OCI-LY7 (cell line): Measurements from ENCODE around the gene PDK2. TPM values are rescaled to one million over a fixed set of nuclear protein-coding genes. Genes with fewer than 3 reads are reported as not detected.

Experiments used
- BruUV-seq: library from RNA; stranded (reverse); fragments of 400-500 nt; replicated peaks from 2 replicates; lab custom pipeline; 2021; lab: Mats Ljungman, UMichigan
- CTCF ChIA-PET: fragments of 300-600 bp; sonication (Branson Sonifier 250); formaldehyde crosslinking; loops from one replicate; lab custom pipeline; 2022; ENCODE audit warnings: antibody characterized with exemption; ENCODE audit not compliant: unreplicated experiment; lab: Charles Lee
- POLR2A ChIA-PET: fragments of 300-600 bp; sonication (Branson Sonifier 250); formaldehyde crosslinking; loops from one replicate; lab custom pipeline; 2022; ENCODE audit warnings: antibody characterized with exemption; lab: Charles Lee
- DNase-seq: peaks from one replicate; pipeline ENCODE4 v3.0.0-alpha.2; 2015; ENCODE audit warnings: low spot score
- H2AFZ ChIP-seq: fragments of 200-600 bp; sonication (generic), shearing (Covaris generic); 2 replicates; pipeline ENCODE4 v1.6.1; 2014; ENCODE audit warnings: mild to moderate bottlenecking, antibody characterized with exemption, low read length, moderate library complexity
- H3K27ac ChIP-seq: fragments of 200-600 bp; sonication (generic); 2 replicates; pipeline ENCODE4 v1.5.1; 2014; ENCODE audit warnings: mixed run types, low read depth, mild to moderate bottlenecking, moderate library complexity, low read length, inconsistent platforms; ENCODE audit not compliant: poor library complexity, severe bottlenecking
- H3K36me3 ChIP-seq: fragments of 200-600 bp; sonication (generic); 2 replicates; pipeline ENCODE4 v1.6.1; 2014; ENCODE audit warnings: mild to moderate bottlenecking, antibody characterized with exemption, low read length, moderate library complexity, mixed read lengths; ENCODE audit not compliant: insufficient read depth
- H3K4me1 ChIP-seq: fragments of 200-600 bp; sonication (generic); 2 replicates; pipeline ENCODE4 v1.5.1; 2014; ENCODE audit warnings: mild to moderate bottlenecking, low read length; ENCODE audit not compliant: insufficient read depth, poor library complexity, severe bottlenecking
- H3K4me2 ChIP-seq: fragments of 200-600 bp; sonication (generic); 2 replicates; pipeline ENCODE4 v1.6.1; 2014; ENCODE audit warnings: mild to moderate bottlenecking, low read length
- H3K4me3 ChIP-seq: fragments of 200-600 bp; sonication (generic); 2 replicates; pipeline ENCODE4 v1.5.1; 2014; ENCODE audit warnings: mild to moderate bottlenecking, low read depth, low read length; ENCODE audit not compliant: poor library complexity, severe bottlenecking
- H3K79me2 ChIP-seq: fragments of 200-600 bp; sonication (generic); 2 replicates; pipeline ENCODE4 v1.6.1; 2016; ENCODE audit warnings: low read depth, mild to moderate bottlenecking, low read length, moderate library complexity, mixed read lengths; ENCODE audit not compliant: insufficient read depth
- H3K9me2 ChIP-seq: fragments of 200-600 bp; sonication (generic); 2 replicates; pipeline ENCODE4 v1.6.1; 2016; ENCODE audit warnings: mild to moderate bottlenecking, low read length, mixed read lengths; ENCODE audit not compliant: insufficient read depth
- H3K9me3 ChIP-seq: fragments of 200-600 bp; sonication (generic); 2 replicates; pipeline ENCODE4 v1.6.1; 2014; ENCODE audit warnings: mild to moderate bottlenecking, mixed run types, low read length, mixed read lengths
- H4K20me1 ChIP-seq: fragments of 200-600 bp; sonication (generic); 2 replicates; pipeline ENCODE4 v1.6.1; 2014; ENCODE audit warnings: mild to moderate bottlenecking, antibody characterized with exemption, low read length, moderate library complexity, mixed read lengths; ENCODE audit not compliant: insufficient read depth
- EZH2phosphoT487 ChIP-seq: fragments of 200-600 bp; sonication (generic); IDR thresholded peaks from 2 replicates; pipeline ENCODE4 v1.6.1; 2018; ENCODE audit warnings: low read depth, borderline replicate concordance, mild to moderate bottlenecking, mixed run types, antibody characterized with exemption, low read length, moderate library complexity, mixed read lengths
- intact Hi-C: fragments of 100-400 bp; cut with micrococcal nuclease; formaldehyde crosslinking; loops from one replicate; pipeline ENCODE4 v1.10.0; 2022; ENCODE audit not compliant: unreplicated experiment
- total RNA-seq, 2 experiments: library from RNA; depleted of rRNA in 1 of 2; stranded (reverse); fragments of >200 nt in 1 of 2; shearing (Covaris generic) in 1 of 2; gene quantifications; 2 replicates each; pipeline ENCODE4 v1.2.3, GENCODE V29; 2014 to 2022
- TF ChIP-seq, protein P1 (sequence below): fragments of 200-600 bp; sonication (generic); conservative IDR thresholded peaks from 2 replicates; pipeline ENCODE4 v1.5.1; 2014; ENCODE audit warnings: mild to moderate bottlenecking, antibody characterized with exemption, low read length, moderate library complexity, mixed read lengths

Gene PDK2
- total RNA-seq, 2 experiments from 2014 or later, result 21.8 to 27.7 TPM

- Histone ChIP-seq H3K9me3 (no peaks in the 10 kb centered on the region), H3K4me2 (peak within 1 kb of the TSS; percentile 89), H2AFZ (peak within 1 kb of the TSS; percentile 92), H3K9me2 (no peaks in the 10 kb centered on the region), H3K27ac (peak within 1 kb of the TSS; percentile 67), H4K20me1 (no peaks in the 10 kb centered on the region), H3K79me2 (no peaks in the 10 kb centered on the region; the same call in 1 of the 2 replicates), H3K4me3 (peak within 1 kb of the TSS; percentile 83), H3K4me1 (peaks cover 64% of the 10 kb centered on the region), H3K36me3 (no peaks in the 10 kb centered on the region)
- no TSS peak for BruUV-seq
- CTCF ChIA-PET, result interaction anchor here (2.0 kb wide), 1 partner anchor 39 kb away, joined by 8 read pairs; no protein-coding TSS in a partner anchor
- intact Hi-C loops, result loop anchor here (1.0 kb wide), 2 partner anchors 29 to 40 kb away; partner anchors contain the start of gene PDK2
- TF ChIP-seq, protein P1, sequence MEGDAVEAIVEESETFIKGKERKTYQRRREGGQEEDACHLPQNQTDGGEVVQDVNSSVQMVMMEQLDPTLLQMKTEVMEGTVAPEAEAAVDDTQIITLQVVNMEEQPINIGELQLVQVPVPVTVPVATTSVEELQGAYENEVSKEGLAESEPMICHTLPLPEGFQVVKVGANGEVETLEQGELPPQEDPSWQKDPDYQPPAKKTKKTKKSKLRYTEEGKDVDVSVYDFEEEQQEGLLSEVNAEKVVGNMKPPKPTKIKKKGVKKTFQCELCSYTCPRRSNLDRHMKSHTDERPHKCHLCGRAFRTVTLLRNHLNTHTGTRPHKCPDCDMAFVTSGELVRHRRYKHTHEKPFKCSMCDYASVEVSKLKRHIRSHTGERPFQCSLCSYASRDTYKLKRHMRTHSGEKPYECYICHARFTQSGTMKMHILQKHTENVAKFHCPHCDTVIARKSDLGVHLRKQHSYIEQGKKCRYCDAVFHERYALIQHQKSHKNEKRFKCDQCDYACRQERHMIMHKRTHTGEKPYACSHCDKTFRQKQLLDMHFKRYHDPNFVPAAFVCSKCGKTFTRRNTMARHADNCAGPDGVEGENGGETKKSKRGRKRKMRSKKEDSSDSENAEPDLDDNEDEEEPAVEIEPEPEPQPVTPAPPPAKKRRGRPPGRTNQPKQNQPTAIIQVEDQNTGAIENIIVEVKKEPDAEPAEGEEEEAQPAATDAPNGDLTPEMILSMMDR, result no peak
- no peak for TF ChIP-seq EZH2phosphoT487
- DNase-seq, result peak; percentile 78
- POLR2A ChIA-PET, result interaction anchor here (1.0 kb wide), 1 partner anchor 38 kb away, joined by 5 read pairs; no protein-coding TSS in a partner anchor
Measured at GRCh38 chr17:50055426-50056216, 39.5 kb upstream of the PDK2 start, which contains the start of gene ITGA3. Gene ITGA3, plus strand, starts transcription at chr17:50056110. Its CDS starts 330 bp downstream, at chr17:50056440.

DNA sequence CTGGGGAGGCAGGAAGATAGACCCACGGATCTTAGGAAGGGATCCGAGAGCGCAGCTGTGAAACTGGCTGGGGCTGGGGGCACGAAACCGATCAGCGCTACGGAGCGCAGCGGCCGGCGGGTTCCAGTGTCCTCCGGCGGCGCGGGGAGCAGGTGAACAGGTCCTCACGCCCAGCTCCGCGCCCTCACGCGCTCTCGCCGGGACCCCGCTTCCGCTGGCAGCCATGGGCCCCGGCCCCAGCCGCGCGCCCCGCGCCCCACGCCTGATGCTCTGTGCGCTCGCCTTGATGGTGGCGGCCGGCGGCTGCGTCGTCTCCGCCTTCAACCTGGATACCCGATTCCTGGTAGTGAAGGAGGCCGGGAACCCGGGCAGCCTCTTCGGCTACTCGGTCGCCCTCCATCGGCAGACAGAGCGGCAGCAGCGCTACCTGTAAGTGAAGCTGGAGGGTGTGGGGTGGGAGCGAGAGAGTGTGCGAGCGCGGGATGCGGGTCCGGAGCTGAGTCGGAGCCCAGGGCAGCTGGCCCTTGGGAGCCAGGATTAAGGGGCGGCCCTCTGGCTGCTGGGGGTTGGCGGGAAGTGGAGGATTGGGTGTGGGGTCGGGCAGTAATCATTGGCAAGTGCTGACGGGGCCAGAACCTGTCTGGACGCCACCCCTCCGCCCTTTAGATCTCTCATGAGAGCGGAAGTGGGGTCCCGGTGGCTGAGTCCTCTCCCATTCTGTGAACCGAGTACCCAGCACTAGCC lies 38.8 kb upstream of the PDK2 start:
- intact Hi-C loops, result loop anchor here (1.0 kb wide), 2 partner anchors 30 to 39 kb away; partner anchors contain the start of gene PDK2

More for the DNA sequence above, 38.8 kb upstream of the PDK2 start:
- ChIA-PET CTCF (interaction anchor here (1.8 to 2.0 kb wide), 2 partner anchors 22 to 38 kb away, joined by 5 to 8 read pairs; no protein-coding TSS in a partner anchor), POLR2A (interaction anchor here (1.0 kb wide), 1 partner anchor 37 kb away, joined by 5 read pairs; no protein-coding TSS in a partner anchor)
- BruUV-seq, result no TSS peak
- Histone ChIP-seq H3K36me3 (no peaks in the 10 kb centered on the region), H3K27ac (peak overlapping the region; percentile 67), H4K20me1 (no peaks in the 10 kb centered on the region), H3K9me3 (no peaks in the 10 kb centered on the region), H3K4me2 (peak overlapping the region; percentile 89), H3K9me2 (no peaks in the 10 kb centered on the region), H3K4me1 (peaks cover 60% of the 10 kb centered on the region), H3K4me3 (peak overlapping the region; percentile 83), H2AFZ (peak overlapping the region; percentile 92), H3K79me2 (no peaks in the 10 kb centered on the region; the same call in 1 of the 2 replicates)
- TF ChIP-seq, protein P1, result peak; percentile 74
- no peak for TF ChIP-seq EZH2phosphoT487
- DNase-seq, result peak; percentile 82
